Aorta (tissue), 5 donors: Measurements from ENCODE around the gene POU2F2. TPM values are rescaled to one million over a fixed set of nuclear protein-coding genes. Genes with fewer than 3 reads are reported as not detected.
A peak's percentile ranks its signal among the peaks of the same experiment; 100 is the strongest.

Experiments used
- ATAC-seq: fragments of 200-7000 bp; cut with Tn5 transposase; one replicate; pipeline ENCODE4 v1.9.1; 2022; ENCODE audit warnings: moderate library complexity; ENCODE audit not compliant: low FRiP score
- DNase-seq, 2 donors: peaks; one replicate each; pipeline ENCODE4 v3.0.0-alpha.2; 2020
- H3K27ac ChIP-seq, 2 donors: one replicate each; pipeline ENCODE4 v1.5.1; 2013; ENCODE audit warnings: low read length in 2 of 2, mild to moderate bottlenecking in 2 of 2, moderate library complexity in 2 of 2, control low read depth in 1 of 2, inconsistent platforms in 1 of 2, low read depth in 1 of 2
- H3K27me3 ChIP-seq, 2 donors: one replicate each; pipeline ENCODE4 v1.6.1; 2013; ENCODE audit warnings: control low read depth in 1 of 2, low read length in 1 of 2, mild to moderate bottlenecking in 1 of 2, moderate library complexity in 1 of 2; ENCODE audit not compliant: insufficient read depth in 2 of 2, control insufficient read depth in 1 of 2
- H3K36me3 ChIP-seq, 2 donors: one replicate each; pipeline ENCODE4 v1.6.1; 2013; ENCODE audit warnings: control low read depth in 1 of 2, low read length in 1 of 2, mild to moderate bottlenecking in 1 of 2; ENCODE audit not compliant: insufficient read depth in 2 of 2, control insufficient read depth in 1 of 2
- H3K4me1 ChIP-seq, 2 donors: one replicate each; pipeline ENCODE4 v1.6.1; 2013; ENCODE audit warnings: low read length in 2 of 2, control low read depth in 1 of 2, mild to moderate bottlenecking in 1 of 2, moderate library complexity in 1 of 2; ENCODE audit not compliant: insufficient read depth in 2 of 2, control insufficient read depth in 1 of 2
- H3K4me3 ChIP-seq, 2 donors: one replicate each; pipeline ENCODE4 v1.5.1; 2013; ENCODE audit warnings: low read length in 2 of 2, control low read depth in 1 of 2, mild to moderate bottlenecking in 1 of 2
- H3K9me3 ChIP-seq: one replicate; pipeline ENCODE4 v1.6.1; 2013; ENCODE audit warnings: mild to moderate bottlenecking, low read length; ENCODE audit not compliant: control insufficient read depth
- WGBS, 2 donors: extraction: QIAGEN DNeasy Blood & Tissue Kit; methylation state at CpG; one replicate each; pipeline ENCODE4 v1.1.7; 2013; 5-methylcytosine and 5-hydroxymethylcytosine counted together
- intact Hi-C, 2 donors: fragments of 100-400 bp; cut with DNase I; formaldehyde crosslinking; loops; one replicate each; pipeline versions ENCODE4 v1.14.2 to v1.15.0; 2022
- polyA plus RNA-seq, 2 donors: library from polyadenylated mRNA; stranded (reverse); fragments of 200-250 nt; gene quantifications; one replicate each; pipeline ENCODE4 v1.2.3, GENCODE V29; 2013
- total RNA-seq, 2 donors: library from RNA; stranded (reverse); fragmentation: NEBNext Ultra II Directional; extraction: Animal tissue kit (Norgen Biotek cat#: 25700); gene quantifications; one replicate each; pipeline ENCODE4 v1.2.1, GENCODE V29; 2021
- donor health status: healthy with polysubstance abuse.
- donor health status: Bipolar disorder and iron deficiency.
- donor health status: DM: no; HTN: no; CAD: no.
- donor health status: DM: no; HTN: no; CAD: no.
- donor health status: DM: yes; HTN: yes; CAD: no.

Gene POU2F2
- total and polyA plus RNA-seq, 4 donors: 2.3 to 9.0 (median 4.3) TPM

DNA sequence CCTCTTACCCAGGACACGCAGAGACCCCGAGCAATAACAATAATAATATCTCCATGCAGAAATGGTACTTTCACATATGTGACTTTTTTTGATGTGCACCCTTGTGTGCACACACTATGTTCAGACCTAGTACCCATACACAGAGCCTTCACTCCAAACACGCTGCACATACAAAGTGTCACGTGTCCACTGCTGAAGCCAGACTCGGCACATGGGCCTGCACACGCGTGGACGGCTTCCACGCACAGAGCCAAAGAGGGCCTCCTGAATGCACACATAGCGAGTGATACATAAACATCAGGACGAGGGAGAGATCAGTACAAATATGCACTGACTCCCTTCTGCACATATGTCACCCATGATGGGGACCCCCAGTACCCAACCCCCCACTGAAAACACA lies 41.9 kb upstream of the POU2F2 start:
- no peak for ATAC-seq
- WGBS, 2 donors: 83 to 86% methylated on average over 11 of the region's 11 CpGs
- Histone ChIP-seq H3K36me3 (no peaks in the 10 kb centered on the region), H3K27ac (no peak overlapping the region), H3K9me3 (no peaks in the 10 kb centered on the region), H3K4me1 (no peaks in the 10 kb centered on the region), H3K27me3 (no peaks in the 10 kb centered on the region), H3K4me3 (no peak overlapping the region)
- intact Hi-C loops: no loop called here
- peak in 1 of 2 donors; percentile 26 for DNase-seq

DNA sequence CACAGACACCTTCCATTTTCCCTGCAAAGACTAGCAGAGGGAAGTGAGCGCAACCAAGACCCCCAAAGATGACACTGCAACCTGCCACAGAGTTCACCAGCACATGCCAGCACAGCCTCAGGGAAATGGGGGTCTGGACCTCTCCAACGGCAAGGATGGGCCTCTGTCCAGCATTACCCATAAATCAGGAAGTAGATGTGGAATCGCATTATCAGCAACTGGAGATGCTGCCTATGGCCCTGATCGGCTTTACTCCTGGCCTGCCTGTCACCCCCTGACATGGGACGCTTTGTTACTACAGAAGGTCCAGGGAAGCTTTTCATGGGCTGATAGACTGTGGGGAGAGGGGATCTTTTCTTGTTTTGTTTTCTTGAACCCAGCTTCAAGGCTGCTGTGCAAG lies 41.4 kb upstream of the POU2F2 start:
- 72 to 74% methylated on average over 5 of the region's 5 CpGs for WGBS, 2 donors

DNA sequence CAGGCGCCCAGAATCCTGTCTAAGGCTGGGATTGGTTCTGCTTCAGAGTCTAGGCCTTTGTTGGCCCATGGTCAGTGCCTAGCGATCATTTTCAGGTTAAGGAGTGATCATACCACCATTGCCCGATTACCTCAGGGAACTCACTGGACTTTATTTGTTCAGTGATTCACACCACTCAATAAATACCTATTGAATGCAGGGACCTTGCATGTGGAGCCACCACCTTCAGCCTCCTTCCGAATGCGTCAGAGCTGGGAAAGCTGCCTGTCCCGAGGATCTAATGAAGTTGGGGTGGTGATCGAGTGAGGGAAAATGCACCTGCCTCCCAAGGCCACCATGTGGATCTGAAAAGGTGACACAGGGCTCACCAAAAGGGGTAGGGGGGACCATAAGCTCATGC lies 40.0 kb upstream of the POU2F2 start:
- H3K27me3 ChIP-seq: no peaks in the 10 kb centered on the region
- intact Hi-C loops: no loop called here
- 91 to 94% methylated on average over 7 of the region's 7 CpGs for WGBS, 2 donors
- DNase-seq: no peak
- H3K36me3 ChIP-seq: no peaks in the 10 kb centered on the region
- ATAC-seq: no peak
- H3K4me3 ChIP-seq: no peak overlapping the region
- H3K9me3 ChIP-seq: no peaks in the 10 kb centered on the region
- no peak overlapping the region for H3K27ac ChIP-seq
- no peaks in the 10 kb centered on the region for H3K4me1 ChIP-seq

More for the DNA sequence above, 41.4 kb upstream of the POU2F2 start:
- Histone ChIP-seq H3K4me3 (no peak overlapping the region), H3K27ac (no peak overlapping the region), H3K27me3 (no peaks in the 10 kb centered on the region), H3K4me1 (no peaks in the 10 kb centered on the region), H3K36me3 (no peaks in the 10 kb centered on the region), H3K9me3 (no peaks in the 10 kb centered on the region)
- intact Hi-C loops: no loop called here
- ATAC-seq (no peak), DNase-seq (peak in 1 of 2 donors; percentile 14)

DNA sequence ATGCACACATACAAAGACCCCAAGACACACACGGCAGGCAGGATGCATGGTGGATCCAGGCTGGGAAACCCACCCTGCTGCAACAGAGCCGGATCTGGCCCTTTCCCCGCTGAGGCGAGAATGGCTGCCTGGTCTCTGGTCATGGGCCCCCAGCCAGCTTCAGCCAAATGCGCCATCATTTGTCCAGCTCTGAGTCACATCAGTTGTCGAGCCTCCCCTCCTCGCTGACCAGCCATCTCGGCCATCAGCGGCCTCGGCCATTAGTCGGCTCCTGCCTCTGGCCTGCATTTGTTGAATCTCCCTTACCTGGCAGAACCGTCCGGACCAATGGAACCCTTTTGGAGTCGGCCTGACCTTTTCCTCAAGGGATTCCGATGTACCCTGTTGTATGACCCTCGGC lies 38.5 kb upstream of the POU2F2 start:
- intact Hi-C loops: no loop called here
- Histone ChIP-seq H3K27ac (no peak overlapping the region), H3K4me1 (no peaks in the 10 kb centered on the region), H3K36me3 (no peaks in the 10 kb centered on the region), H3K9me3 (no peaks in the 10 kb centered on the region), H3K27me3 (no peaks in the 10 kb centered on the region), H3K4me3 (no peak overlapping the region)
- DNase-seq (no peak), ATAC-seq (no peak)
- WGBS, 2 donors: 77 to 79% methylated on average over 16 of the region's 16 CpGs

DNA sequence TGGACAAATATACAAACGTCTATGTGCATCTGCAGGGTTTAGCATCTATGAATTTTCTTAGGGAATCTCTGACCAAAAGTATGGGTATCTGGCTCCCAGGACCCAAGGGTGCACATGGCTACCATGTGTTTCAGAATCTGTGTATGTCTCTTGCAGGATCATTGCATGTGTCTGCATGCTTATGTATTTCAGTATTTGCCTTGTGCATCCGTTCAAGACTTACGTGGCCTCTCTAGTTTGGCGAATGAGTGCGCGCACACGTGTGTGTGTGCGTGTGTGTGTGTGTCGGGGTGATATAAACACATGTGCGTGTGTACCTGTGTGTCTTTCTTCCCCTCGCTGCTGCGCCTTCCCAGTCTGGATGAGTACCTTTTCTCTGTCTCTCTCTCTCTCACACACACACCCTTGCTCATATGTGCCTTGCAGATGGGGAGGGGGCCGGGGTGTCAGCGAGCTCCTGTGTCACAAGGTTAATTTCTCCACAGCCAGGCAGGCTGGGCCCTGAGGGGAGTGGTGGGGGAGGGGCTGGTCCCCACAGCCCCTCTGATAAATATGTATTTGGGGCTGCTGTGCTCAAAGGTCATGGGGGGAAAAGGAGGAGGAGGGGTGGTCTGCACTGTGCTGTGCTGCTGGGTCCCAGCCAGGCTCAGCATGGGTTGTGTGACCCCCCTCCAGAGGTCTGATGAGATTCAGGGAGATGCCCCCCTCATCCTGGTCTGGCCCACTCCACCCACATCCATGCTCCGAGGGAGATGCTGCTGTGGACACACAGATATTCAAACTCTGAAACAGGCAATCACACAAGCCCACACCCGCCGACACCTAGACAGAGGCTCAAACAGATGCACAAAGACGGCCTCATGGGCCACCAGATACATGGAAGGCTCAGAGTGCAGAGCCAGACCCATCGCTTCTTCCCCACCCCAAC lies 37.5 kb upstream of the POU2F2 start:
- H3K9me3 ChIP-seq: no peaks in the 10 kb centered on the region
- H3K36me3 ChIP-seq: no peaks in the 10 kb centered on the region
- ATAC-seq (no peak), DNase-seq (no peak)
- WGBS, 2 donors: 74 to 77% methylated on average over 19 of the region's 19 CpGs
- no peak overlapping the region for H3K27ac ChIP-seq
- H3K27me3 ChIP-seq: no peaks in the 10 kb centered on the region
- no peak overlapping the region for H3K4me3 ChIP-seq
- intact Hi-C loops: no loop called here
- no peaks in the 10 kb centered on the region for H3K4me1 ChIP-seq

DNA sequence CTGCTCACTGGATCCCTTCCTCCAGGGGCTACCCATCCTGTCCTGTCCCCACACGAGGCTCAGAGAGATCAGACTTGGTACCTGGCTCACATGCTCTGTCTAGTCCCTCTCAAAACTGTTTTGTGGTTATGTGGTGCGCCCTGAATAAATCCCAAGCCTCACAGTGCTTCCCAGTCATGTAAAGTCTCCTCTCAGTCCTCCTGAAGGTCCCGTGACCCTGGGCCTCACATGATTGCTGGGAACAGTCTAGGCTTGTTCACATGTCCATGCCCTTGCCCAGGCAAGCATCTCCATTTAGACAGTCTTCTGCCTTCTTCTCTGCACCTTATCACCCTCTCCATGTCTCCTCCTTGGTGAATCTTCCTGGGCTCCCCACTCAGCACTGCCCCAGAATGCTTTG lies 36.0 kb upstream of the POU2F2 start:
- no peak for ATAC-seq

DNA sequence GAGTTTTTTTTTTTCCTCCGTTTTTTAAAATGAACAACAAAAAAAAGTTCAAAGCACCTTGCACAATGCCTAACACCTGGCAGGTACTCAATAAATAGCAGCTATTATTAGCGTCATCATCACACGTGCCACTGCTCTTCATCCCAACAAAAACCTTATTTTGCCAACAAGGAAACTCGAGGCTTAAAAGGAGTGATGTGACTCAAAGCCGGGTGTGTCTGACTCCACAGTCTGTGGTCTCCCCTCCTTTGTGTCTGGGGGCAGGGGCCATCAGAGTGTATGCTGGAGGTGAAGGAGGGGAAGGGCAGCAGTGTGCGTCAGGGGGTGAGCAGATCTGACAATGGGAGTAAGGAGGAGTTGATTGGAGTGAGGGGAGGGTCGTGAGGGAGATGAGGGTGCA lies 34.1 kb upstream of the POU2F2 start:
- H3K27me3 ChIP-seq: no peaks in the 10 kb centered on the region
- intact Hi-C loops: no loop called here
- H3K4me1 ChIP-seq: no peaks in the 10 kb centered on the region
- H3K9me3 ChIP-seq: no peaks in the 10 kb centered on the region
- H3K36me3 ChIP-seq: no peaks in the 10 kb centered on the region
- no peak for DNase-seq
- H3K4me3 ChIP-seq: no peak overlapping the region
- no peak for ATAC-seq
- no peak overlapping the region for H3K27ac ChIP-seq
- WGBS, 2 donors: 49 to 50% methylated on average over 7 of the region's 7 CpGs

More for the DNA sequence above, 36.0 kb upstream of the POU2F2 start:
- H3K27ac ChIP-seq: no peak overlapping the region
- intact Hi-C loops: no loop called here
- WGBS, 2 donors: 67 to 71% methylated on average over 3 of the region's 3 CpGs
- no peaks in the 10 kb centered on the region for H3K4me1 ChIP-seq
- no peaks in the 10 kb centered on the region for H3K9me3 ChIP-seq
- H3K27me3 ChIP-seq: no peaks in the 10 kb centered on the region
- no peak overlapping the region for H3K4me3 ChIP-seq
- DNase-seq: no peak
- H3K36me3 ChIP-seq: no peaks in the 10 kb centered on the region

DNA sequence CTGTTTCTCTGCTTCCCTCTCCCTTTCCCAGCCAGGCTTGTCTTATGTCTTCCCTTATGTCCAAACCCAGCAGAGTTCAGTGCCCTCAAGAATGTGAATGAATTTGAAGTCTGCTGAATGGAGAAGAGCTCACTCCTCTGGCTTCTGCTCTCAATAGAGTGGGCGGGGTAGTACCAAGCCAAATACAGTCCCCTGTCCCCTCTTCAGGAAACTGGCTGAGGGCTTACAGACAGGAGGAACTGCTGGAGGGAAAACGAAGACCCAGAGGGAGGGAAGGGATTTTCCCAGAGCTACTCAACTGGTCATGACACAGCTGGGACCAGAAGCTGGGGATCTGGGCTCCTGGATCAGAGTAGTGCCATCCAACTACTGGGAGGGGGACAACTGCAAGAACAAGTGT lies 32.9 kb upstream of the POU2F2 start:
- 34 to 41% methylated on average over 2 of the region's 2 CpGs for whole genome bisulfite sequencing, 2 donors
- H3K27me3 ChIP-seq: no peaks in the 10 kb centered on the region
- no peak overlapping the region for H3K4me3 ChIP-seq
- no peaks in the 10 kb centered on the region for H3K4me1 ChIP-seq
- ATAC-seq (no peak), DNase-seq (no peak)
- no peaks in the 10 kb centered on the region for H3K36me3 ChIP-seq
- intact Hi-C loops: no loop called here
- H3K27ac ChIP-seq: no peak overlapping the region
- H3K9me3 ChIP-seq: no peaks in the 10 kb centered on the region

DNA sequence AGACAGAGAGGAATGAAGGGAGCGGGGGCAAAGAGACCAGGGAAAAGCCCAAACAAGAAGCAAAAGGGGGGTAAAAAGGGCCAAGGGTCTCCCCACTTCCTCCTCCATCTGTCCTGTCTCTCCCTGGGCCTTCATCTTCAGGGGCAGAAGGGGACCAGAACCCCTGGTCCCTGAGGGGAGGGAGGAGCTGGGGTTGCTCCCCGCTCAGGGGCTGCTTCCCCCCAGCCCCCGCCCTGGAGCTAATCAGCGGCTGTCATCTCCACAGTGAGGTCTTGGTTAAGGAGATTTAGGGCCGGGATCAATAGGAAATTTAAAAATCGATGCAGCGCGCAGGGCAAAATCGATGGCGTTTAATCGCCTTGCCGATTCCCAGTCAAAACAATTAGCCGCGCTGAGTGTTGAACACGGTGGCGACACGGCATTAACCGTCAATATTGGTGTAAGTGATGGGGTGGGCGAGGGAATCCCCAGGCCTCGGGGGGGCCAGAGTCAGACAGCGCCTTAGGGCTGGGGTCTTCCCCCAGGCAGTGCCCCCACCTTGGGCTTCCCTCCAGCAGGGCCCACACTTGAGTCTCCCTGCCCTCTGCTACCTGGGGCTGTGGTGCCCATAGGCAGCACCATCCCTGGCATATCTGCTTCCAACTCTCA lies 29.5 kb upstream of the POU2F2 start:
- Histone ChIP-seq H3K4me1 (no peaks in the 10 kb centered on the region), H3K36me3 (no peaks in the 10 kb centered on the region), H3K27ac (no peak overlapping the region), H3K4me3 (no peak overlapping the region), H3K9me3 (no peaks in the 10 kb centered on the region), H3K27me3 (no peaks in the 10 kb centered on the region)
- WGBS, 2 donors: 77 to 83% methylated on average over 21 of the region's 21 CpGs
- ATAC-seq (no peak), DNase-seq (no peak)
- intact Hi-C loops: no loop called here
